GM12878 (cell line): Measurements from ENCODE around the gene RNU1-3. TPM values are rescaled to one million over a fixed set of nuclear protein-coding genes. Genes with fewer than 3 reads are reported as not detected.
"Not testable (repeated sequence)": the region's sequence is repeated elsewhere in the genome, so short reads cannot be mapped to it uniquely, and the experiment has no call there.

Experiments used
- ATAC-seq: fragments of 200-7000 bp; cut with Tn5 transposase; 3 replicates; pipeline ENCODE4 v1.9.1; 2020; ENCODE audit warnings: mild to moderate bottlenecking, moderate library complexity
- BruUV-seq: library from RNA; stranded (reverse); fragments of 400-500 nt; replicated peaks from 2 replicates; lab custom pipeline; 2021; lab: Mats Ljungman, UMichigan
- CTCF ChIA-PET: fragments of 300-600 bp; sonication (Branson Sonifier 250); formaldehyde crosslinking; extraction: SDS; loops from one replicate; lab custom pipeline; 2021; ENCODE audit warnings: inconsistent platforms; lab: Yijun Ruan, JAX
- POLR2A ChIA-PET: fragments of 350-600 bp; formaldehyde crosslinking; extraction: SDS; loops from one replicate; lab custom pipeline; 2021; ENCODE audit warnings: inconsistent platforms; lab: Charles Lee
- RAD21 ChIA-PET: fragments of 300-600 bp; sonication (Branson Sonifier 250); formaldehyde crosslinking; loops from one replicate; lab custom pipeline; 2023; ENCODE audit warnings: antibody characterized with exemption; ENCODE audit not compliant: unreplicated experiment; lab: Charles Lee
- SMC1A ChIA-PET: fragments of 300-600 bp; sonication (Branson Sonifier 250); formaldehyde crosslinking; loops from one replicate; lab custom pipeline; 2023; ENCODE audit not compliant: unreplicated experiment, uncharacterized antibody; lab: Charles Lee
- DNase-seq: peaks from one replicate; pipeline ENCODE4 v3.0.0-alpha.2; 2011; ENCODE audit warnings: low read depth, low spot score
- FAIRE-seq: peaks from 3 replicates; lab custom pipeline; 2011; peaks lifted over from hg19 to GRCh38; lab: Jason Lieb, UNC
- H2AFZ ChIP-seq: 2 replicates; pipeline ENCODE4 v1.6.0; 2011; ENCODE audit warnings: low read depth, low read length, control low read depth; ENCODE audit not compliant: control insufficient read depth
- H3K27ac ChIP-seq: 2 replicates; pipeline ENCODE4 v1.5.1; 2011; ENCODE audit warnings: control low read depth; ENCODE audit not compliant: control insufficient read depth, insufficient read depth
- H3K27me3 ChIP-seq, 2 experiments: replicated peaks in 1 of 2; 2 replicates each; pipeline versions ENCODE4 v1.6.0 to v1.6.1; 2011; ENCODE audit warnings: low read length in 1 of 2; ENCODE audit not compliant: control insufficient read depth in 2 of 2, insufficient read depth in 2 of 2
- H3K36me3 ChIP-seq, 2 experiments: 2 replicates each; pipeline ENCODE4 v1.5.1; 2011; ENCODE audit warnings: low read length in 1 of 2; ENCODE audit not compliant: control insufficient read depth in 2 of 2, insufficient read depth in 2 of 2
- H3K4me1 ChIP-seq: 2 replicates; pipeline ENCODE4 v1.6.1; 2011; ENCODE audit warnings: mild to moderate bottlenecking, low read length, moderate library complexity, mixed read lengths; ENCODE audit not compliant: control insufficient read depth, insufficient read depth
- H3K4me2 ChIP-seq: 2 replicates; pipeline ENCODE4 v1.6.0; 2011; ENCODE audit warnings: control low read depth; ENCODE audit not compliant: control insufficient read depth, insufficient read depth
- H3K4me3 ChIP-seq: fragments of 200-600 bp; sonication (generic); 2 replicates; pipeline ENCODE4 v1.5.1; 2016
- H3K79me2 ChIP-seq: 2 replicates; pipeline ENCODE4 v1.6.0; 2011; ENCODE audit warnings: low read length; ENCODE audit not compliant: control insufficient read depth, insufficient read depth
- H3K9ac ChIP-seq: 2 replicates; pipeline ENCODE4 v1.8.0; 2011; ENCODE audit warnings: low read length, control low read depth, mixed read lengths; ENCODE audit not compliant: control insufficient read depth, insufficient read depth
- H3K9me3 ChIP-seq: replicated peaks from 3 replicates; pipeline ENCODE4 v1.5.1; 2011; ENCODE audit warnings: mild to moderate bottlenecking, low read length; ENCODE audit not compliant: control insufficient read depth, insufficient read depth
- H4K20me1 ChIP-seq: 2 replicates; pipeline ENCODE4 v1.6.0; 2011; ENCODE audit not compliant: control insufficient read depth, insufficient read depth
- GABPA ChIP-seq: IDR thresholded peaks from 2 replicates; pipeline ENCODE4 v1.6.1; 2014; ENCODE audit warnings: antibody characterized with exemption, low read depth, mild to moderate bottlenecking, inconsistent platforms
- NR2C2 ChIP-seq: IDR thresholded peaks from 2 replicates; pipeline ENCODE4 v1.6.1; 2011; ENCODE audit warnings: borderline replicate concordance, low read depth; ENCODE audit not compliant: control insufficient read depth, insufficient read length
- RUNX3 ChIP-seq: IDR thresholded peaks from 2 replicates; pipeline ENCODE4 v1.6.1; 2012; ENCODE audit warnings: low read length, inconsistent platforms
- SREBF2 ChIP-seq: IDR thresholded peaks from 2 replicates; pipeline ENCODE4 v1.6.1; 2012; ENCODE audit warnings: mild to moderate bottlenecking, low read length
- TARDBP ChIP-seq: IDR thresholded peaks from 2 replicates; pipeline ENCODE4 v1.6.1; 2016; ENCODE audit warnings: borderline replicate concordance
- ZNF24 ChIP-seq: fragments of 450-650 bp; IDR thresholded peaks from 2 replicates; pipeline ENCODE4 v1.6.1; 2017; ENCODE audit warnings: antibody characterized with exemption, mild to moderate bottlenecking
- WGBS: methylation state at CpG from one replicate; pipeline ENCODE4 v1.1.6; 2016; ENCODE audit warnings: low lambda C conversion rate; ENCODE audit not compliant: insufficient replicate concordance, insufficient coverage; ENCODE audit errors: missing lambda C conversion rate; 5-methylcytosine and 5-hydroxymethylcytosine counted together
- in situ Hi-C: fragments of 300-500 bp; cut with MboI; formaldehyde crosslinking; loops from 9 replicates; pipeline ENCODE4 v1.14.3; 2018; ENCODE audit warnings: mixed read lengths
- intact Hi-C: fragments of 100-400 bp; cut with micrococcal nuclease; formaldehyde crosslinking; loops from one replicate; pipeline ENCODE4 v1.14.2; 2022; ENCODE audit not compliant: unreplicated experiment
- polyA plus RNA-seq, 11 experiments: library from polyadenylated mRNA; depleted of rRNA in 4 of 11; unstranded in 6 of 11; stranded (reverse) in 5 of 11; fragments of >200 nt; fragmentation: Nextera tagmentation in 4 of 11; fragmentation: Illumina TruSeq in 1 of 11; extraction: Ambion mirVana in 4 of 11; extraction: Trizol in 1 of 11; gene quantifications; 1 replicate in 1 of 11; 2 replicates in 10 of 11; pipeline versions ENCODE4 v1.2.1 to v1.2.3, GENCODE V29; 2011 to 2016; ENCODE audit warnings: inconsistent platforms in 2 of 11, missing spikeins in 2 of 11, low read depth in 1 of 11
- total RNA-seq, 4 experiments: library from RNA; depleted of rRNA in 3 of 4; stranded (reverse); fragments of >200 nt in 3 of 4; fragmentation: Illumina TruSeq in 1 of 4; extraction: Trizol in 1 of 4; gene quantifications; 2 replicates each; pipeline versions ENCODE4 v1.2.1 to v1.2.3, GENCODE V29; 2013 to 2021

RNU1-3 gene
- total and polyA plus RNA-seq, 10 of the 15 experiments (the other 5 are each of a cell fraction or from before 2014, with no cell fraction given): under 0.01 to 20,946 (median 4.7) TPM; not detected in 2

DNA sequence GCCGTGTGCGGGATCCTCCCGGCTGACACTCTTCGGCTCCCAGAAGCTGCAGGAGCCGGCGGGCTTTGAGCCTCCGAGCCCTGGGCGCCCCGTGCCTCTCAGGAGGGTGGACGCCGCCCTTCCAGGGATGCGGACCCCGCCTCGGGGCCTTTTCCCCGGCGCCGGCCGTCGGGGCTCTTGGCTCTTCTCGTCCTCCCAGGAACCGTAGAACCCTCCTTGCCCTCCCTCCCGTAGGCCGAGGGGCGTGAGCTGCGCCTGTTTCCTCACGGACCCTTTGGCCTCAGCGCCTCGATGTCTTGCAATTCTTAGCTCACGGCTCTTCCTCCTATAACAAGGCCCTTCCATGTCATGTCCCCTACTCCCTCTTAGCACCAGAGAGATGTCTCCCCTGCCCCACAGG lies 13.6 kb upstream of the RNU1-3 start:
- H3K9ac ChIP-seq, H2AFZ ChIP-seq, CTCF ChIA-PET, RAD21 ChIA-PET, H3K79me2 ChIP-seq, H3K9me3 ChIP-seq, POLR2A ChIA-PET, H3K4me2 ChIP-seq, H3K36me3 ChIP-seq, BruUV-seq, H3K27me3 ChIP-seq, H3K4me1 ChIP-seq, intact Hi-C loops, H4K20me1 ChIP-seq, FAIRE-seq, DNase-seq, ATAC-seq, SMC1A ChIA-PET, in situ Hi-C loops, H3K27ac ChIP-seq, H3K4me3 ChIP-seq: not testable (repeated sequence)
- 85% methylated on average over 18 of the region's 29 CpGs for WGBS

DNA sequence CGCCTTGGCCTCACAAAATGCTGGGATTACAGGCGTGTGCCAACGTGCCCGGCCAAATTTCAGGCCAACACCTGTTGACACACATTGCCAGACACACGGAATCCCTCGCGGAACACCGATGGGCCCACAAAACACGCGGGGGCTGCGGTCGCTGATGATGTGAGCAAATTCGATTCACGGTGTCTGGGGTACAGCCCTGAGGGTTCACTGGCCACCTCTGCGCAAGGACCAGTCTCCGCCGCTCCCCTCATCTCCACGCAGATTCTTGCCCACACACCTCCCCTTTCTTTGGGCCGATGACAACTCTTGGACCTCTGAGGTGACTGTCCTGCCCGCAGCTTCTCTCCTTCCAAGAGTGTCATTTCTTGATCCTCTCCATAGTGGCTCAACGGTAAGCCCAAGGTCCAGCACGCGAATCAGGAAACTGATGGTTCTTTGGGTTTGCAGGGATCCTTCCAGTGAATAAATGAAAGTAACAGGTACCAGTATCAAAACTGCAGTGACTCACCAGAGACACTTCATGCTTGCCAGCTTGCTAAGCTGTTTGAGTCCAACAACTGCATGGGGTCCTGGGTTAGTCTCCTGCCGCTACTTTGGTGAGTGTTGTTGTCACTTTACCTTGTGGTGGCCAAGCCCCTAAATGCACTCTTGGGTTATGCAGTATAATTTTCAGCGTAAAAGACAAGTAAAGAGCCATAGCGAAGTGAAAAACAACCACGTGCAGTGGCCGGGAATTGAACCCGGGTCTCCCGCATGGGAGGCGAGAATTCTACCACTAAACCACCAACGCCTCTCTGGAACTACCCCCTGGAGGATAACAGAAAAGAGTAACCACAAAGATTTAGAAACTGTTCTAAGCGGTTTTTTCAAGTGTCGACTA lies 11.0 kb upstream of the RNU1-3 start:
- in situ Hi-C loops: no loop called here
- Histone ChIP-seq H4K20me1 (no peaks in the 10 kb centered on the region), H3K4me3 (no peak overlapping the region), H3K36me3 (no peaks in the 10 kb centered on the region), H3K79me2 (no peaks in the 10 kb centered on the region), H3K9ac (no peak overlapping the region), H3K27ac (no peak overlapping the region), H3K9me3 (peaks cover 4% of the 10 kb centered on the region; the same call in 2 of the 3 replicates), H3K4me2 (no peak overlapping the region), H3K27me3 (no peaks in the 10 kb centered on the region; a peak in 2 of 4 replicates), H2AFZ (no peak overlapping the region), H3K4me1 (peaks cover 10% of the 10 kb centered on the region)
- CTCF ChIA-PET: no interaction called here
- RAD21 ChIA-PET: no interaction called here
- FAIRE-seq (no peak), DNase-seq (peak; percentile 24), ATAC-seq (peak; percentile 87)
- BruUV-seq: no TSS peak
- SMC1A ChIA-PET: no interaction called here
- TF ChIP-seq NR2C2 (no peak), TARDBP (peak; percentile 56; the same call in 1 of the 2 replicates), RUNX3 (peak; percentile 66), ZNF24 (peak; percentile 95), GABPA (0 out of 2 replicates have a peak, but pooled peaks have one; percentile 11), SREBF2 (peak; percentile 76; the same call in 1 of the 2 replicates)
- 56% methylated on average over 33 of the region's 34 CpGs for WGBS
- intact Hi-C loops: no loop called here
- POLR2A ChIA-PET: no interaction called here
